WI38 (cell line): Measurements from ENCODE around the gene ASF1B.

ENCODE experiments used
- H3K4me3 ChIP-seq: 2 replicates; pipeline ENCODE4 v1.5.1; 2011; ENCODE audit warnings: low read depth, mild to moderate bottlenecking, control low read depth, low read length
- TF ChIP-seq, protein P1 (sequence below): IDR thresholded peaks from 2 replicates; pipeline ENCODE4 v1.5.1; 2012; ENCODE audit warnings: low read depth, mild to moderate bottlenecking, control low read depth, low read length

Gene ASF1B

DNA sequence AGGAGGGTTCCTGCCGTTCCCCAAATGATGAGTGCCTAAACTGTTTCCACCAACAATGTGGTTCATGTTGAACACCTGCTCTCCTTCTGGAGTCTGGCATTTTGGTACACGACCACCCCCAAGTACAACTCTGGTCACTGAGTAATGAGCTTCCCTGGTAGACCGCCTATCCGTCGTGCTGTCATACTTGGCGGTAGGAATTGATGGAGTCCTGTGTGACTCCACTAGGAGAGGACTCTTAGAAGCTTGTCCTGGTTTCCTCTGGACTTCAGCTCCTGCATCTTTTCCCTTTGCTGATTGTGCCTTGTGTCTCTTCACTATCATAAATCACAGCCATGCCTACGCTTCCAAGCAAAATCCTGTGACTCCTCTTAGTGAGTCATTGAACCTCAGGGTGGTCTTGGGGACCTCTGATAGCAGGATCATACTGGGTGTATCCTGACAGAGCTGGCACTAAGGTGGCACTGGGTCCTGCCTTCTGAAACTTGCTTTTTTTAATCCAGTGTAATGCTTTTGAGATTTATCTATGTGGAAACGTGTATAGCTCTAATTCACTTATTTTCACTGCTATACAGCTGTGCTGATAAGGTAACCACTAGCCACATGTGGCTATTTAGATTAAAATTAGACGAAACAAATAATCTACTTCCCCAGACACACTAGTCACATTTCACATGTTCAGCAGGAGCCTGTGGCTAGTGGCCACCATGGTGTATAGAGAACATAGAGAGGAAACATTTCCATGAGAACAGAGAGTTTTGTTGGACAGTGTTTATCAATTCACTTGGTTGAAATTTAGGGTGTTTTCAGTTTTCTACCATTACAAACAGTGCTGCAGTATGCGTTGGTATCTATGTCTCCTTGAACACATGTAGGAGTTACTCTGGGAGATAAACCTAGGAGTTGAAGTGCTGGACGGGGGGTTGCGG is 6.1 kb upstream of the ASF1B start:
- TF ChIP-seq, protein P1, sequence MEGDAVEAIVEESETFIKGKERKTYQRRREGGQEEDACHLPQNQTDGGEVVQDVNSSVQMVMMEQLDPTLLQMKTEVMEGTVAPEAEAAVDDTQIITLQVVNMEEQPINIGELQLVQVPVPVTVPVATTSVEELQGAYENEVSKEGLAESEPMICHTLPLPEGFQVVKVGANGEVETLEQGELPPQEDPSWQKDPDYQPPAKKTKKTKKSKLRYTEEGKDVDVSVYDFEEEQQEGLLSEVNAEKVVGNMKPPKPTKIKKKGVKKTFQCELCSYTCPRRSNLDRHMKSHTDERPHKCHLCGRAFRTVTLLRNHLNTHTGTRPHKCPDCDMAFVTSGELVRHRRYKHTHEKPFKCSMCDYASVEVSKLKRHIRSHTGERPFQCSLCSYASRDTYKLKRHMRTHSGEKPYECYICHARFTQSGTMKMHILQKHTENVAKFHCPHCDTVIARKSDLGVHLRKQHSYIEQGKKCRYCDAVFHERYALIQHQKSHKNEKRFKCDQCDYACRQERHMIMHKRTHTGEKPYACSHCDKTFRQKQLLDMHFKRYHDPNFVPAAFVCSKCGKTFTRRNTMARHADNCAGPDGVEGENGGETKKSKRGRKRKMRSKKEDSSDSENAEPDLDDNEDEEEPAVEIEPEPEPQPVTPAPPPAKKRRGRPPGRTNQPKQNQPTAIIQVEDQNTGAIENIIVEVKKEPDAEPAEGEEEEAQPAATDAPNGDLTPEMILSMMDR = no peak
- no peak overlapping the region for H3K4me3 ChIP-seq

DNA sequence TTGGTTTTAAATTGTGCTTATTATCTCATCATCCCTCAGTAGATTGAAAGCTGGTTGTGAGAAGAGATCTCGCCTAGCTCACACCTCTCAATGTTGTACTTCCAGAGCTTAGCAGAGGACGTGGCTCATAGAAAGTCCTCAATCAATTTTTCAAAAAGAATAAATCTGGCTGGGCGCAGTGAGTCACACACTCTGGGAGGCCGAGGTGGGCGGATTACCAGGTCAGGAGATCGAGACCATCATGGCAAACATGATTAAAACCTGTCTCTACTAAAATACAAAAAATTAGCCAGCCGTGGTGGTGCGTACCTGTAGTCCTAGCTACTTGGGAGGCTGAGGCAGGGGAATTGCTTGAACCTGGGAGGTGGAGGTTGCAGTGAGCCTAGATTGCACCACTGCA is 4.7 kb upstream of the ASF1B start:
- TF ChIP-seq, protein P1 = no peak
- no peak overlapping the region for H3K4me3 ChIP-seq

DNA sequence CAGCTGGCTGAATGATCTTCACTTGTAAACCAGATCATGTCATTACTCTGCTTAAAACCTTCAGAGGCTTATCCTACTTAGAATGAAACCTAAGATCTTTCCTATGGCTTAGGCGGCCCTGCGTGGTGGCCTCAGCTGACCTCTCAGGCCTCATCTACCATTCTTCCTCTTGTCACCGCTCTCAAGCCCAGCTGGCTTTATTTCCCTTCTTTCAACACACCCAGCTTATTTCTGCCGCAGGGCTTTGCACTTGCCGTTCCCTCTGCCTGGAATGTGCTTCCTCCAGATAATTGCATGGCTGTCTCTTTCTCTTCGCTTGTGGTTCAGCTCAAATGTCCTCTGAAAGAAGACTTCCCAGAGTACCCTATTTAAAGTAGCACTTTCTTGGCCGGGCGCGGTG is 3.6 kb upstream of the ASF1B start:
- TF ChIP-seq, protein P1 = no peak
- H3K4me3 ChIP-seq = no peak overlapping the region

DNA sequence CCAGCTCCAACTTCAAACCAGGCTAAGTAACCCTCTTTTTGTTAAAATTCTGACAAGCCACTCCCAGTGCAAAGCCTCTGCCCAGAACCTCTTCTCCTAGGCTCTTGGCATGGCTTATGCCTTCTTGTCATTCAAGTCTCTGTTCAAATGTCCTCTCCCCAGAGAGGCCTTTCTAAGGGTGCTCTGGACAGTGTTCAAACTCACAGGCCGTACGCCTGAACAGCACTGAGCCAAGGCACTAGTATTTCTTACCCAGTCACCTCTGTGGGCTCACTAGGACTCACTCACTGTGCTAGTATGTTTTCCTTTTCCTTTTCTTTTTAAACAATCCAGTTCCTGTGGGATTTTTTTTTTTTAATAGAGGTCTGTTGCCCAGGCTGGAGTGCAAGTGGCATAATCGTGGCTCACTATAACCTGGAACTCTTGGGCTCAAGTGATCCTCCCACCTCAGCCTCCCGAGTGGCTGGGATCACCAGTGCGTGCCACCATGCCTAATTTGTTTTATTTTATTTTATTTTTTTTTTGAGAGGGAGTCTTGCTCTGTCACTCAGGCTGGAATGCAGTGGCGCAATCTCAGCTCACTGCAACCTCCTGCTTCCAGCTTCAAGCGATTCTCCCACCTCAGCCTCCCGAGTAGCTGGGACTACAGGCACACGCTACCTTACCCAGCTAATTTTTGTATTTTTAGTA is 2.3 kb upstream of the ASF1B start:
- no peak overlapping the region for H3K4me3 ChIP-seq
- TF ChIP-seq, protein P1 = no peak

DNA sequence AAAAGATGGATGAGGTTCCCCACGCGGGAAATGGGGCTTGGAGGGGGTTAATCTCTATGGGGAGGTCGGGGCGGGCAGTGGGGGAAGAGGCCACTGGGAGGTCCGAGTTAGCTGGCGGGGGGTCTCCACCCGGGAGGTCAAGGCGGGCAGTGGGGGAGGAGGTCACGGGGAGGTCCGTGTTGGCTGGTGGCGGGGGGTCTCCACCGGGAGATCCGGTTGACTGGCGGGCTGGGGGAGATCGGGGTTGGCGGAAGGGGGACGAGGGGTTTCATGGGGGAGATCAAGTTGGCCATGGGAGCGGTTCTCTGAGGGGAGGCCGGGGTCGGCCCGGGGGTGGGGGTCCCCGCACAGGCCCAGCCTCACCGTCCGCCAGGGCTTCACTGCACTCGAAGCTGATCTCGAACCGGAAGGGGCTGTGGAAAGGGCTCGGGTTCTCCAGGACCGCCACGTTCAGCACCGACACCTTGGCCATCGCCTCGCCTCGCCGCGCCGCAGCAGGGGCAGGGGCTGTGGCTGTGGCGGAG is 342 bp downstream of the ASF1B start:
- TF ChIP-seq, protein P1 = no peak
- peak overlapping the region; percentile 77 for H3K4me3 ChIP-seq

DNA sequence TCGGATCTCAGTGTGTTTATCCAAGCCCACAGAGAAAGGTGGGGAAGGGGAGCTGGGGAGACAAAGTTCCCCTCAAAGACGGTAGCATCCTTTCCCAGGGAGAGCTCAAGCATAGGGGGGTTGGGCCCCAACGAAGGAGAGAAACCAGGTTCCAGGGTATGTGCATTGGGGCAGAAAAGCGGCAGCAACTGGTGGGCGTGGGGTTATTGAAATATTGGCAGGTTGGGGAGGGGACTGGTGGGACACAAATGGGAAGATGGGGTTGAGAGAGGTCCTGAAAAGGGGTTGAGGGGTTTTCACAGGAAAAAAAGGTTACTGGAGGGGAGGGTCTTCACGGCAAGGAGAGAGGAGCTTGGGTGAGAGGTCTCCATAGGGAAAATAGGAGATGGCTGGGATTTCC is 1.0 kb downstream of the ASF1B start:
- TF ChIP-seq, protein P1 = no peak
- peak overlapping the region; percentile 77 for H3K4me3 ChIP-seq

DNA sequence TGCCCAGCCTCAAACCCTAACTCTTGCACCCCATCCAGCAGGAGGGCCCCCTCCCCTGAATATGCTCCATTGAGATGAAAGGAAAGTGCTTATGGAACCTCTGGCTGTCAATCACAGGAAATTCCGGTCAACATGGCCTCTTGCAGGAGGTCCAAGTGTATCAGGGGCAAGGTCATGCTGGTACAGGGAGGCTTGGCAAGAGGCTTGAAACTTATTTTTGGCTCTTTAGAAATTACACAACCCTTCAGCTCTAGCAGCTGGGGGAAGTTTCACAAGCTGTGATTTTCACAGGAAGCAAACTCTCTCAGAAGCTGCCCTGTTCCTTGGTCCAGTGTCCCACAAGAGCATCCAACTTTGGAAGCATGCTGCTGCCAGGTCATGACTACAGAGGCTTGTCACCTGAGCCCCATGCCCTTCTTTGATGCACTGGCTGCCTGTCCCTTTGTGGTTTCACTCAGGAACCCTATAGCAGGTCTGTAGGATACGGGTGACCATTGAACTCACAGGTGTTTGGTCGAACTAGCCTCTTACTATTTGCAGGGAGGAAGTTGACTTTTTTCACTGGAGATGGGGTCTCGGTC is 8.4 kb downstream of the ASF1B start:
- no peak overlapping the region for H3K4me3 ChIP-seq
- TF ChIP-seq, protein P1 = no peak
